Measurements from ENCODE around the gene PLA2G2E. TPM values are rescaled to one million over a fixed set of nuclear protein-coding genes. Genes with fewer than 3 reads are reported as not detected.

PLA2G2E gene
- total RNA-seq, 4 donors from 2014 or later: not detected

- TF ChIP-seq CTCF (IDR thresholded peaks at IDR 0.05) (no peak), POLR2A (IDR thresholded peaks at IDR 0.05) (no peak)
- Histone ChIP-seq H3K4me3 (no peak overlapping the region), H3K9me3 (peaks cover 0 to 1% (median 0%) of the 10 kb centered on the region in 3 donors), H3K4me1 (peaks cover 0 to 9% (median 0%) of the 10 kb centered on the region in 3 donors), H3K36me3 (no peaks in the 10 kb centered on the region), H3K27me3 (peaks cover 0 to 18% (median 0%) of the 10 kb centered on the region in 4 donors), H3K27ac (no peak overlapping the region)
- DNase-seq: no peak
- intact Hi-C loops (cut with DNase I): no loop called here
- 35 to 50% methylated on average over 5 to 6 of the region's 7 CpGs for WGBS, 2 donors
Measured at GRCh38 chr1:19925342-19926070, 2.1 kb upstream of the PLA2G2E start.

- 87% methylated on average over 8 of the region's 13 CpGs; no CpG with 5 or more reads in 1 of the 2 donors for WGBS, 2 donors
- H3K9me3 ChIP-seq: no peaks in the 10 kb centered on the region
- no peaks in the 10 kb centered on the region for H3K36me3 ChIP-seq
- no peak for DNase-seq
- H3K27me3 ChIP-seq: peaks cover 0 to 18% (median 0%) of the 10 kb centered on the region in 4 donors
- H3K4me3 ChIP-seq: no peak overlapping the region
- no peak overlapping the region for H3K27ac ChIP-seq
- peaks cover 0 to 9% (median 0%) of the 10 kb centered on the region in 3 donors for H3K4me1 ChIP-seq
- intact Hi-C loops (cut with DNase I): no loop called here
- no peak for TF ChIP-seq CTCF (IDR thresholded peaks at IDR 0.05)
- no peak for TF ChIP-seq POLR2A (IDR thresholded peaks at IDR 0.05)
Measured at GRCh38 chr1:19923953-19924346, 533 bp upstream of the PLA2G2E start.

GRCh38 chr1:19922015-19922688, 1.3 kb downstream of the PLA2G2E start:
- intact Hi-C loops (cut with DNase I): no loop called here
- no peak for TF ChIP-seq POLR2A (IDR thresholded peaks at IDR 0.05)
- TF ChIP-seq CTCF (IDR thresholded peaks at IDR 0.05): no peak
- Histone ChIP-seq H3K27me3 (peaks cover 0 to 18% (median 0%) of the 10 kb centered on the region in 4 donors), H3K4me1 (peaks cover 0 to 9% (median 0%) of the 10 kb centered on the region in 3 donors), H3K4me3 (no peak overlapping the region), H3K9me3 (no peaks in the 10 kb centered on the region), H3K27ac (no peak overlapping the region), H3K36me3 (no peaks in the 10 kb centered on the region)
- 0% methylated on average over 1 of the region's 17 CpGs; no CpG with 5 or more reads in 1 of the 2 donors for WGBS, 2 donors
- no peak for DNase-seq

GRCh38 chr1:19921310-19921709, 2.1 kb downstream of the PLA2G2E start:
- peaks cover 0 to 18% (median 0%) of the 10 kb centered on the region in 4 donors for H3K27me3 ChIP-seq
- H3K27ac ChIP-seq: no peak overlapping the region
- H3K9me3 ChIP-seq: no peaks in the 10 kb centered on the region
- no peak for TF ChIP-seq CTCF (IDR thresholded peaks at IDR 0.05)
- no peak for TF ChIP-seq POLR2A (IDR thresholded peaks at IDR 0.05)
- WGBS, 2 donors: 29 to 90% methylated on average over 2 to 11 of the region's 13 CpGs
- H3K4me1 ChIP-seq: peaks cover 0 to 9% (median 0%) of the 10 kb centered on the region in 3 donors
- no peak overlapping the region for H3K4me3 ChIP-seq
- intact Hi-C loops (cut with DNase I): no loop called here
- DNase-seq: no peak
- no peaks in the 10 kb centered on the region for H3K36me3 ChIP-seq

- Histone ChIP-seq H3K36me3 (no peaks in the 10 kb centered on the region), H3K27me3 (peaks cover 0 to 18% (median 0%) of the 10 kb centered on the region in 4 donors), H3K4me3 (no peak overlapping the region), H3K4me1 (peaks cover 0 to 3% (median 0%) of the 10 kb centered on the region in 3 donors), H3K27ac (no peak overlapping the region), H3K9me3 (no peaks in the 10 kb centered on the region)
- WGBS, 2 donors: 80 to 93% methylated on average over 3 to 6 of the region's 19 CpGs
- TF ChIP-seq POLR2A (IDR thresholded peaks at IDR 0.05): no peak
- TF ChIP-seq CTCF (IDR thresholded peaks at IDR 0.05): no peak
- intact Hi-C loops (cut with DNase I): no loop called here
- no peak for DNase-seq
Measured at GRCh38 chr1:19920132-19920710, 3.2 kb downstream of the PLA2G2E start.

All from esophagus squamous epithelium (tissue), 5 donors.